ENCODE measurements around the gene GHR. TPM values are rescaled to one million over a fixed set of nuclear protein-coding genes. Genes with fewer than 3 reads are reported as not detected.
"Not testable (repeated sequence)": the region's sequence is repeated elsewhere in the genome, so short reads cannot be mapped to it uniquely, and the experiment has no call there.

The GHR gene
- total RNA-seq, 2 donors from 2014 or later: 15.2 to 22.4 TPM

- ATAC-seq: no peak
- intact Hi-C loops (cut with DNase I): loop anchor here in 1 of 2 donors (5.0 to 10.0 kb wide), 3 partner anchors 70 to 647 kb away; partner anchors contain the start of gene GHR
- DNase-seq: no peak
Measured at GRCh38 chr5:42654645-42655044, 231.4 kb downstream of the GHR start.

DNA sequence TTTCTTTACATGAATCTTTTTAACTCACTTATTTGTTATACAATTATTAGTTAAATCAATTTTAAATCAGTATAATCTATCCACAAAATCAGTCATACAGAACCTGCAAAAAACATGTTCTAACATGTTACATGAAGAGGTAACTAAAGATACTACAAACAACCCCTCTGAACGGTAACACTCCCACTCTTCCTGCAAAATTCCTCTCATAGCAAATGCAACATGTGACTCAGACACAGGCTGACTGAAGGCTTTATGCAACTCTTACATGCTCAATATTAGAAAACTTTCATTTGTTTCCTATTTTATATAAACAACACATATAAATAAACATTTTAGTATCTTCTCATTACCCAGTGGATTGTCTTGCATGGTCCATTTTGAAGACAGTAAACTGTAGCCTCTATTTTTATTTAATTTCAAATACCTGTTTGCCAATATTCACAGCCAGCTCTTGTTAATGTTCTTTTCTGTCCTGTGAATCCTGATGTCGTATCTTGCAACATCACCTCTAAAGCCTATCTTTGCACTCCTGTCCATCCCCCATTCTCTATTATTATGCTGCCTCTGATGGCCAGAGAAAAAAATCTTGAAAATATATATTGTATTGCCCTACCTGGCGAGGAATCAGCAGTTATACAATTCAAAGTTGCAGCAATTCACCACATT lies 232.9 kb downstream of the GHR start:
- no peak for DNase-seq
- intact Hi-C loops (cut with DNase I): loop anchor here in 1 of 2 donors (5.0 to 10.0 kb wide), 3 partner anchors 71 to 649 kb away; partner anchors contain the start of gene GHR
- peak; percentile 71 to 81 for ATAC-seq

DNA sequence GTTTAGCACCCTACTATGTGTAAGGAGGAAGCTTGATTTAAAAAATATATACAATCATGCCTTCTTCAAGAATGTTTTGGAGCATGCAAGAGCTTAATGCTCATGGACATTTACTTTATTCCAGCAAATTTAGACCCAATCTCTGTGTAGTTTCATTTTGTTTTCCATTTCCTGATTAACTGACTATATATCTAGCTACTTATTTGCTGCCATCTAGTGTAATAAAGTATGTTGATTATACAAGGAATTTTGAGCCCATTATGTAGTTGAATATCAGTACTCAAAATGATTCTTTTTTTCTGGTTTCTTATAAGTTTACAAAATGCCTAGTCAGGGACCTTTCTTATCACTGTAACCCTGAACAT lies 233.4 kb downstream of the GHR start:
- intact Hi-C loops (cut with DNase I): loop anchor here in 1 of 2 donors (5.0 to 10.0 kb wide), 3 partner anchors 72 to 649 kb away; partner anchors contain the start of gene GHR
- DNase-seq: no peak
- peak; percentile 53 to 76 for ATAC-seq

DNA sequence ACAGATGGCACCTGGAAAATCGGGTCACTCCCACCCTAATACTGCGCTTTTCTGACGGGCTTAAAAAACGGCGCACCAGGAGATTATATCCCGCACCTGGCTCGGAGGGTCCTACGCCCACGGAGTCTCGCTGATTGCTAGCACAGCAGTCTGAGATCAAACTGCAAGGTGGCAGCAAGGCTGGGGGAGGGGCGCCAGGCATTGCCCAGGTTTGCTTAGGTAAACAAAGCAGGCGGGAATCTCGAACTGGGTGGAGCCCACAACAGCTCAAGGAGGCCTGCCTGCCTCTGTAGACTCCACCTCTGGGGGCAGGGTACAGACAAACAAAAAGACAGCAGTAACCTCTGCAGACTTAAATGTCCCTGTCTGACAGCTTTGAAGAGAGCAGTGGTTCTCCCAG lies 236.6 kb downstream of the GHR start:
- not testable (repeated sequence) for ATAC-seq, DNase-seq
- intact Hi-C loops (cut with DNase I): loop anchor here in 1 of 2 donors (5.0 to 10.0 kb wide), 3 partner anchors 75 to 653 kb away; partner anchors contain the start of gene GHR

DNA sequence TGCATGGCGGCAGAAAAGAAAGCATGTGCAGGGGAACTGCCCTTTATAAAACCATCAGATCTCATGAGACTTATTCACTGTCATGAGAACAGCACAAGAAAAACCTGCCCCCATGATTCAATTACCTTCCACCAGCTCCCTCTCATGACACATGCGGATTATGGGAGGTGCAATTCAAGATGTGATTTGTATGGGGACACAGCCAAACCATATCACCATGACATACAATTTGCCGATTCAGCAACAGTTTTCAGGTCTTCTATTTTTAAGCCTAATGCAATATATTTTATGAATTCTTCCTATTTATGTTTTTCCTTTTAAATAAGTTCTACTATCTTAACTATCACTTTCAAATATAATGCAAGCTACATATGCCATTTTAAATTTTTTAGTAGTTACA lies 242.6 kb downstream of the GHR start:
- intact Hi-C loops (cut with DNase I): no loop called here
- ATAC-seq: no peak
- no peak for DNase-seq

DNA sequence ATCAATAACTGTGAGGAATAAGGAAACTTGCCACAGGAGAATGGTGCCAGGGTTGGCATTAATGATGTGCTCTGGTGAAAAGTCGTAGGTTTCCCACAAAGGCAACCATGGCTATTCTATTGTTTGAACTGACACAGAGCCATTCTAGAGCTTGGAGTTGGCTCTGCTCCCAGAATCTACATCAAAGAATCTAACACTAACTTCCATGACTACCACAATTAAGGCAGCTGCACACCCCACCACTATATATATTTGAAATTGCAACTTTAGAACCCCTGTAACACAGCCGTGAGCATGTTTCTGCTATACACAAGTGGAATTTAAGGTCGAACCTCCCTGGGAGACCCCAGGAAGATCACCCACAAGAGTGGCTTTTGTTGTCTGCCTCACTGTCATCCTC lies 243.6 kb downstream of the GHR start:
- no peak for ATAC-seq

DNA sequence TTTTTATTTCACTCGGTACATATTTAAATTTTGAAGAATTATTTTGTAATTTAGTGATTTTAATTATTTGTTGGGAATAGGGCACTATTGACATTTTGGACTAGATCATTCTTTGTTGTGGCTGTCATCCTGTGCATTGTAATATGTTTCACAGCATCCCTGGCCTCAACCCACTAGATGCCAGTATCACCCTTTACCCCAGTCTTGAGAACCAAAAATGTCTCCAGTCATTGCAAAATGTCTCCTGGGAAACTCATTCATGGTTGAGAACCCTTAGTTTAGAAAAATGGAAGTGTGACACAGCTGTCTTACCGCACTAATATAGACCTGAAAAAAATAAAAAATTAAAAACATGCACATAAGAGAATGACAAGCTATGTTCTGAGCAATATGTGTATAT lies 245.0 kb downstream of the GHR start:
- intact Hi-C loops (cut with DNase I): no loop called here
- DNase-seq (no peak), ATAC-seq (no peak)

More for the DNA sequence above, 243.6 kb downstream of the GHR start:
- intact Hi-C loops (cut with DNase I): no loop called here
- DNase-seq: no peak

DNA sequence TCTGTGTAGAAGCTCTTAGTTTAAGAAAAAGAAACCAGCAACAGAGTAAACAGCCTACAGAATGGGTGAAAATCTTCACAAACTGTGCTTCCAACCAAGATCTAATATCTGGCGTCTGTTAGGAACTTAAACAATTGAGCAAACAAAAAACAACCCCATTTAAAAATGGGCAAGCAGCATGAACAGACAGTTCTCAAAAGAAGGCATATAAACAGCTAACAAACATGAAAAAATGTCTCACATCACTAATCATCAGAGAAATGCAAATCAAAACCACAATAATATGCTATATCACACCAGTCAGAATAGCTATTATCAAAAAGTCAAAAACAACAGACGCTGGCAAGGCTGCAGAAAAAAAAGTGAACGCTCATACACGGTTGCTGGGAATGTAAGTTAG lies 249.7 kb downstream of the GHR start:
- intact Hi-C loops (cut with DNase I): no loop called here

DNA sequence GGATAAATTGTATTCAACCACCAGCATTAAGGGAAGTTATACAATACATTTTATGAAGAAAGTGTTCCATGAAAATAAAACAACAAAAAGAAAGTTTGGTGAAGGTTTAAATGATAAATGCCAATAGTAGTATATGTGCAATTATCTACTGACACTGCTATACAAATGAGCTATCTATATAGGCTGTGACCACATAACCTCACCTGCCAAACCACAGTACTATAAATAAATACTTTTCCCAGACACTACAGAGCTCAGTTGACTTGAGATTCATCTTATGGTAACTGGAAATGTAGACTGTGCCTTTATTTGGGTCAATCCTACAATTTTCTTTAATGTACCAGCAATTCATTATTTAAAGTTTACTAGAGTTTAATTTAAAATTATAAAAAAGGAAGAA lies 252.4 kb downstream of the GHR start:
- no peak for DNase-seq
- intact Hi-C loops (cut with DNase I): no loop called here
- no peak for ATAC-seq

More for the DNA sequence above, 249.7 kb downstream of the GHR start:
- no peak for ATAC-seq
- DNase-seq: no peak

DNA sequence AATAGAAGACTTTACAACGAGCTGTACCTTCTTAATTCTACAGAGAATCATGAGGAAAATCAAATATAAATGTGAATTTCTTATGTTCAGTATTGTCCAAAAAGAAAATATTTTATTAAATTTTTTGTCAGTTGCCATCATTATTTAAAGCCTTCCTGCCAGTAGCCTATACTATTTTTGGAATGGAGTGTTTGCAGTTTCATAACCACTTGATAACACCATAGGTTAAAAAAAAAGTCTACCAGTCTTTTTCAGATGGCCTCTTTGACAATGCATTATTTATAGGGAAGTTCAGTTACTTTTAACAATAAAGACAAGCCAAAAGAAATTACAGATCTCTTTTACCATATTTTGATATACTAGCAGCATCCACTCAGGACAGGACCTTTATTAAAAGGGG lies 253.1 kb downstream of the GHR start:
- intact Hi-C loops (cut with DNase I): no loop called here
- ATAC-seq: no peak
- DNase-seq: no peak

- intact Hi-C loops (cut with DNase I): no loop called here
- DNase-seq (no peak), ATAC-seq (no peak)
Measured at GRCh38 chr5:42677156-42677842, 254.1 kb downstream of the GHR start.

GRCh38 chr5:42680046-42680445 lies 256.8 kb downstream of the GHR start:
- ATAC-seq (no peak), DNase-seq (no peak)
- intact Hi-C loops (cut with DNase I): no loop called here

GRCh38 chr5:42685078-42685477 lies 261.8 kb downstream of the GHR start:
- DNase-seq; intact Hi-C loops (cut with DNase I); ATAC-seq: not testable (repeated sequence)

GRCh38 chr5:42689391-42689790 lies 266.2 kb downstream of the GHR start:
- no peak for DNase-seq
- intact Hi-C loops (cut with DNase I): no loop called here
- ATAC-seq: no peak

DNA sequence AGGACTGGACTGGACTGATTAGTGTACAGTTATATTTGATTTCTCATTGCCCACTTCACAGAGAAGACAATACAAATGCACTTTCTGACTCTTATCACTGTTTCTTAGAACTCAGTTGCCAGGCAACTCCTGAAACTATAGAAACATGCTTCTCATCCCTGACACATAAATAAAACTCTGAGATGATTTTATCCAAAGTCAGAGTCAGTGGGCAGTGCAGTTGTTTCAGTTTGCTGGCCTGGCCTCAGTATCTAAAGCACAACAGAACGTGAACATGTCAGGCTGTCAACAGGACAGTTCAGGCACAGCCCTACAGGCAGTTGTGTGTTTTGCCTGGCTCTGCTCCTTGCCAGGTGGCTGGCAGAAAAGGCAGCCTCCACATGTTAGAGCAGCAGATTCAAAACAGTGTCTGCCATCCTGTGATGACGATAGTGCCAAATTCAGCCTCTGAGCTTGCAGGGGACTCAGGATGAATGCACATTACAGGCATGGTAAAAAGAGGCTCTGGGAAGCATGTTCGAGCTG lies 268.2 kb downstream of the GHR start:
- intact Hi-C loops (cut with DNase I): no loop called here
- DNase-seq (peak; percentile 20), ATAC-seq (peak; percentile 94)

- intact Hi-C loops (cut with DNase I): no loop called here
- no peak for DNase-seq
- no peak for ATAC-seq
Measured at GRCh38 chr5:42701351-42702059, 278.3 kb downstream of the GHR start.

- no peak for ATAC-seq
Measured at GRCh38 chr5:42703238-42703637, 280.0 kb downstream of the GHR start.

DNA sequence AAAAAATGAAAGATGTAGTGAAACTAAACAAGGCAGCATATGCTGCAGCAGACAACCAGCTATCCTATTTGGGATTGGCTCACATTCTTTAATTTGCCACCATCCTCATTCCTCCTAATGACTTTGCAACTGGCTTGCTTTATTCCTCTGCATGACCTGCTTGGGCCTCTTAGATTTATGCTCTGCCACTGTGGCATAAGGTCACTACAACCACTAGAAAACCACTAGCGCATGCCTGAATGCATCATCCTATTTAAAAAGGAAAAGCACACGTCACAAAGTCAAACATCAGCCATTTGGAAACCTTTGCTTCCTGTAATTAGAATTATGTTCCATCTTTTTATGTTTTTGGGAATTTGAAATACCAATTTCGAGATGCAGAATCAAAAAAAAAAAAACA lies 292.5 kb downstream of the GHR start:
- DNase-seq (no peak), ATAC-seq (no peak)
- intact Hi-C loops (cut with DNase I): no loop called here

More at GRCh38 chr5:42703238-42703637, 280.0 kb downstream of the GHR start:
- no peak for DNase-seq
- intact Hi-C loops (cut with DNase I): no loop called here

DNA sequence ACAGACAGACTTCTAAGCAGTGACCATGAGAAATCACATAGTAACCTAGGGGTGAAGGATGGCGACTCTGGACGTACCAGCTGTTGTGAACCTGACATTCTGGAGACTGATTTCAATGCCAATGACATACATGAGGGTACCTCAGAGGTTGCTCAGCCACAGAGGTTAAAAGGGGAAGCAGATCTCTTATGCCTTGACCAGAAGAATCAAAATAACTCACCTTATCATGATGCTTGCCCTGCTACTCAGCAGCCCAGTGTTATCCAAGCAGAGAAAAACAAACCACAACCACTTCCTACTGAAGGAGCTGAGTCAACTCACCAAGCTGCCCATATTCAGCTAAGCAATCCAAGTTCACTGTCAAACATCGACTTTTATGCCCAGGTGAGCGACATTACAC lies 295.4 kb downstream of the GHR start:
- DNase-seq (no peak), ATAC-seq (no peak)
- intact Hi-C loops (cut with DNase I): no loop called here

DNA sequence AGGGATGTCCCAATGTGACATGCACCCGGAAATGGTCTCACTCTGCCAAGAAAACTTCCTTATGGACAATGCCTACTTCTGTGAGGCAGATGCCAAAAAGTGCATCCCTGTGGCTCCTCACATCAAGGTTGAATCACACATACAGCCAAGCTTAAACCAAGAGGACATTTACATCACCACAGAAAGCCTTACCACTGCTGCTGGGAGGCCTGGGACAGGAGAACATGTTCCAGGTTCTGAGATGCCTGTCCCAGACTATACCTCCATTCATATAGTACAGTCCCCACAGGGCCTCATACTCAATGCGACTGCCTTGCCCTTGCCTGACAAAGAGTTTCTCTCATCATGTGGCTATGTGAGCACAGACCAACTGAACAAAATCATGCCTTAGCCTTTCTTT lies 295.8 kb downstream of the GHR start:
- DNase-seq (no peak), ATAC-seq (no peak)
- intact Hi-C loops (cut with DNase I): no loop called here
